ENCODE data around the gene OXER1.

DNA sequence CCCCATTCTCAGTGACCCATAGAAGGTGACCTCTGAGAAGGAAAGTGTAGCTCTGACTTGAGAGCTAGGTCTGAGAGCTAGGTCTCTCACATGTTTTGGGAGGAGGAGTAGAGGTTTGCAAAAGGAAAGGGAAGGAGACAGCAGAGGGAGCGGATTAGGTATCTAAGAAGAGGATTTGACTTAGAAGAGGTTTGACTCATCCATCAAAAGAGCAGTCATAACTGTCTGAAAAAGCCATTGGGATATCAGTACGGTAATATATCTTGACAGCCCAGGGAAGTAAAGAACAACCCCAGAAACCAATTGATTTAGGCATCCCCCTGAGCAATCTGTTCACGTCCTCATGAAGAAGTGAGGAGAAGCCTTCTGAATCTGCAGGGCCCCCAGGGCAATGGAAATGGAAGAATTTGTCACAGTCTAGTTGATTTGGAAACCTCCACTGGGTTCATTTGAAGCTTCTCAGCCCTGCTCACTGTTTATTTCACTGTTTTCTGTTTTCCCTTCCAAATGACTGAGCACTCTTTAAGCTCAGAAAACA is 19.3 kb downstream of the OXER1 start:
- TF ChIP-seq, protein P1, sequence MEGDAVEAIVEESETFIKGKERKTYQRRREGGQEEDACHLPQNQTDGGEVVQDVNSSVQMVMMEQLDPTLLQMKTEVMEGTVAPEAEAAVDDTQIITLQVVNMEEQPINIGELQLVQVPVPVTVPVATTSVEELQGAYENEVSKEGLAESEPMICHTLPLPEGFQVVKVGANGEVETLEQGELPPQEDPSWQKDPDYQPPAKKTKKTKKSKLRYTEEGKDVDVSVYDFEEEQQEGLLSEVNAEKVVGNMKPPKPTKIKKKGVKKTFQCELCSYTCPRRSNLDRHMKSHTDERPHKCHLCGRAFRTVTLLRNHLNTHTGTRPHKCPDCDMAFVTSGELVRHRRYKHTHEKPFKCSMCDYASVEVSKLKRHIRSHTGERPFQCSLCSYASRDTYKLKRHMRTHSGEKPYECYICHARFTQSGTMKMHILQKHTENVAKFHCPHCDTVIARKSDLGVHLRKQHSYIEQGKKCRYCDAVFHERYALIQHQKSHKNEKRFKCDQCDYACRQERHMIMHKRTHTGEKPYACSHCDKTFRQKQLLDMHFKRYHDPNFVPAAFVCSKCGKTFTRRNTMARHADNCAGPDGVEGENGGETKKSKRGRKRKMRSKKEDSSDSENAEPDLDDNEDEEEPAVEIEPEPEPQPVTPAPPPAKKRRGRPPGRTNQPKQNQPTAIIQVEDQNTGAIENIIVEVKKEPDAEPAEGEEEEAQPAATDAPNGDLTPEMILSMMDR (IDR thresholded peaks at IDR 0.05), result no peak
- no peak for TF ChIP-seq SIN3A (IDR thresholded peaks at IDR 0.05; ENCODE audit: borderline replicate concordance, insufficient read depth, low read depth, low read length)
- TF ChIP-seq, protein P2, sequence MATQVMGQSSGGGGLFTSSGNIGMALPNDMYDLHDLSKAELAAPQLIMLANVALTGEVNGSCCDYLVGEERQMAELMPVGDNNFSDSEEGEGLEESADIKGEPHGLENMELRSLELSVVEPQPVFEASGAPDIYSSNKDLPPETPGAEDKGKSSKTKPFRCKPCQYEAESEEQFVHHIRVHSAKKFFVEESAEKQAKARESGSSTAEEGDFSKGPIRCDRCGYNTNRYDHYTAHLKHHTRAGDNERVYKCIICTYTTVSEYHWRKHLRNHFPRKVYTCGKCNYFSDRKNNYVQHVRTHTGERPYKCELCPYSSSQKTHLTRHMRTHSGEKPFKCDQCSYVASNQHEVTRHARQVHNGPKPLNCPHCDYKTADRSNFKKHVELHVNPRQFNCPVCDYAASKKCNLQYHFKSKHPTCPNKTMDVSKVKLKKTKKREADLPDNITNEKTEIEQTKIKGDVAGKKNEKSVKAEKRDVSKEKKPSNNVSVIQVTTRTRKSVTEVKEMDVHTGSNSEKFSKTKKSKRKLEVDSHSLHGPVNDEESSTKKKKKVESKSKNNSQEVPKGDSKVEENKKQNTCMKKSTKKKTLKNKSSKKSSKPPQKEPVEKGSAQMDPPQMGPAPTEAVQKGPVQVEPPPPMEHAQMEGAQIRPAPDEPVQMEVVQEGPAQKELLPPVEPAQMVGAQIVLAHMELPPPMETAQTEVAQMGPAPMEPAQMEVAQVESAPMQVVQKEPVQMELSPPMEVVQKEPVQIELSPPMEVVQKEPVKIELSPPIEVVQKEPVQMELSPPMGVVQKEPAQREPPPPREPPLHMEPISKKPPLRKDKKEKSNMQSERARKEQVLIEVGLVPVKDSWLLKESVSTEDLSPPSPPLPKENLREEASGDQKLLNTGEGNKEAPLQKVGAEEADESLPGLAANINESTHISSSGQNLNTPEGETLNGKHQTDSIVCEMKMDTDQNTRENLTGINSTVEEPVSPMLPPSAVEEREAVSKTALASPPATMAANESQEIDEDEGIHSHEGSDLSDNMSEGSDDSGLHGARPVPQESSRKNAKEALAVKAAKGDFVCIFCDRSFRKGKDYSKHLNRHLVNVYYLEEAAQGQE (IDR thresholded peaks at IDR 0.05; ENCODE audit: insufficient read depth in 1 of 2, low read depth in 2 of 2, low read length in 1 of 2), result no peak

Data from Panc1 (cell line).